AG09309 (cell line): ENCODE data around the gene CYLC2.

Source experiments
- DNase-seq: peaks from one replicate; pipeline ENCODE4 v3.0.0-alpha.2; 2010; ENCODE audit warnings: low read depth
- H3K4me3 ChIP-seq: 2 replicates; pipeline ENCODE4 v1.5.1; 2011; ENCODE audit warnings: mild to moderate bottlenecking, low read depth, low read length, moderate library complexity; ENCODE audit not compliant: control insufficient read depth
- TF ChIP-seq, protein P1 (sequence below): IDR thresholded peaks from 2 replicates; pipeline ENCODE4 v1.5.1; 2011; ENCODE audit warnings: mild to moderate bottlenecking, low read depth, low read length, inconsistent platforms; ENCODE audit not compliant: insufficient read depth, control insufficient read depth; ENCODE audit errors: missing control alignments

CYLC2 gene

DNA sequence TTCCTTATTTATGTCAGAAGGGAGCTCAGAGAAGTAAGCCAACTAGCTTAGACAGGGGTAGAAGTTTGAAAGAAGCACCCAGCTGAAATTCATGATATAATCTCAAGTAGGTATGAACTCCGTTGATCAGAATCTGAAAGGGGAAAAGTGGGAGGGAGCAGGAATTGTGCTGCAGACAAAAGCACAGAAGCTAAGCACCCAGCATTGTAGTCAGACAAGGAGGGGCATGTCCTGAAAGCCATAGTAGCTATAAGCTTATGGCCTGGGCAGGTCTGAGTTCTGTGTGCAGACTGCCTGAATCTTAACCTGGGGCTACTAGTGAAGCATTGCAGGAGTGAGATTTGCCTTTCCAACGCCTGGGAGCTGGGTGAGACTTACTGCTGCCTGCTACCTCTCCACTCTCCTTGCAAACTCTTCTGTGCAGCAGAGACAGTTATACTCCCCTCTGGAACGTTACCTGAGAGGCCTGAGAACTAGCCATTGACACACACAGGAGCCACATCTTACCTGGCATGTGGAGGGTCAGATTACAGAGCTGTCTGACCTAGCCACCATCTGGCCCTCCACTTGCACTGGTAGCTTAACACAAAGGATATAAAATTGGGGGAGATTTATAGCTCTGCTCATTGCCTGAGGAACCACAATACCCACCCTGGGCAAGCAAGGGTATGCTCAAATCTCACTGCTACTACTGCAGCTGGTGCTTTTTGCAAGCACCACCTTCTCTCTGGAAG lies 9.8 kb upstream of the CYLC2 start:
- no peak overlapping the region for H3K4me3 ChIP-seq
- TF ChIP-seq, protein P1, sequence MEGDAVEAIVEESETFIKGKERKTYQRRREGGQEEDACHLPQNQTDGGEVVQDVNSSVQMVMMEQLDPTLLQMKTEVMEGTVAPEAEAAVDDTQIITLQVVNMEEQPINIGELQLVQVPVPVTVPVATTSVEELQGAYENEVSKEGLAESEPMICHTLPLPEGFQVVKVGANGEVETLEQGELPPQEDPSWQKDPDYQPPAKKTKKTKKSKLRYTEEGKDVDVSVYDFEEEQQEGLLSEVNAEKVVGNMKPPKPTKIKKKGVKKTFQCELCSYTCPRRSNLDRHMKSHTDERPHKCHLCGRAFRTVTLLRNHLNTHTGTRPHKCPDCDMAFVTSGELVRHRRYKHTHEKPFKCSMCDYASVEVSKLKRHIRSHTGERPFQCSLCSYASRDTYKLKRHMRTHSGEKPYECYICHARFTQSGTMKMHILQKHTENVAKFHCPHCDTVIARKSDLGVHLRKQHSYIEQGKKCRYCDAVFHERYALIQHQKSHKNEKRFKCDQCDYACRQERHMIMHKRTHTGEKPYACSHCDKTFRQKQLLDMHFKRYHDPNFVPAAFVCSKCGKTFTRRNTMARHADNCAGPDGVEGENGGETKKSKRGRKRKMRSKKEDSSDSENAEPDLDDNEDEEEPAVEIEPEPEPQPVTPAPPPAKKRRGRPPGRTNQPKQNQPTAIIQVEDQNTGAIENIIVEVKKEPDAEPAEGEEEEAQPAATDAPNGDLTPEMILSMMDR = no peak
- no peak for DNase-seq

DNA sequence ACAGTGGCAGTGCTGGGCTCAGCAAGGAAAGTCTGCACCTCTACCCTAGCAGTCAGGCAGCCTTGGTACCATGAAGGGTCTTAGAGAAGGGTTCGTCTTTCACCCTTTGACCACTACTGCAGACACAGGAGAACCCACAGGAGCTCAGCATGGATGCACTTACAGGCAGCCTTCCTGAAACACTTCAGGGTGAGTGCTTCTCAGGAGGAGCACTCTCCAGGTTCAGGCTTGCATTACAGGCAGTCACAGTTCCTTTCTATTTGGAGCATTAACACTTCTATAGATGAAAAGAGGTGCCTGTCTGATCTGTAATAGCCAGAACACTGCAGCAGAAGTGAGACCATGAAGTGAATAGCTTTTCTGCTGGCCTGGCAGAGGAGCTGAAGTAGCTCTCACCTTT lies 8.7 kb upstream of the CYLC2 start:
- TF ChIP-seq, protein P1 = no peak
- DNase-seq = no peak
- no peak overlapping the region for H3K4me3 ChIP-seq

DNA sequence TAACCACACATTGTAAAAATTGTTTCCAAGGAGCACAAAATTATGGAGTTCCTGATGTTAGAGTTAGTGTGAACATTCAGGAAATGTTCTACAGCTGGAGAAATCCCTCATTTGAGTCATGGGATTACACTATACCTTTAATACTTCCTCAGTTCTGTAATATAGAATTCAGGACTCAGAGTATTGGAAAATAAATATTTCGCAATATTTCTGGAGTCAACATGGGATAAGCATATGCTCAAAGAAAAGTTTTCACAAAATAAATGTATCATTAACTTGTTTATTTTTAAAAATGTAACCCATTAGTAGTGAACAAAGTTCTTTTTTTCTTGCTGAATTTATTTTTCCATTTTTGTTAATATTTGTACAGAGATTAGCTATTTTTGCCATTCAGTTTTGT lies 8.6 kb downstream of the CYLC2 start:
- DNase-seq = no peak
- no peak overlapping the region for H3K4me3 ChIP-seq
- TF ChIP-seq, protein P1 = no peak

DNA sequence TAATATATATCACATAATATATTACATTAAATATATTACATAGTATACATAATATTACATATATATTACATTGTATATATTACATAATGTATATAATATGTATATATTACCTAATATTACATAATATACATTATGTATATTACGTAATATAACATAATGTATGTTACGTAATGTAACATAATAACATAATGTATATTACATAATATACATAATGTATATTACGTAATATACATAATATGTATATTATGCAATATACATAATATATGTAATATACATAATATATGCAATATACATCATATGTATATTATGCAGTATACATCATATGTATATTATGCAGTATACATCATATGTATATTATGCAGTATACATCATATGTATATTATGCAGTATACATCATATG lies 19.1 kb downstream of the CYLC2 start:
- no peak overlapping the region for H3K4me3 ChIP-seq
- DNase-seq = no peak
- TF ChIP-seq, protein P1 = no peak

DNA sequence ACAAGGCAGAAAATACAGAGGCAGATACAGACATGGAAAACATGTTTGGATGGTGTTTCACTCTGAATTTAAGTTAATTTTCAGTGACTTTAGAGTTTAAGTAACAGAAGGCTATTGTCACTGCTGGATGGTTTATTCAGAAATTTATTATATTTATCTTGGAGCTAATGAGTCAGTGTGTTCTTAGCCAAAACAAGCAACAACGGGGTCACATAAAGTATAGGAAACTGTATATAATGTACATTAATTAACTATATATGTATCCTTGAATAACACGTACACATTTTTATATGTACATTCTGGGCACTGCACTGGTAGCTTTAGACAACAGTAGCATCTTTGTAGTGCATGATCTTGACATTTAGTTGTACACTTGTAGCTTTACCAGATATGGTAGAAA lies 30.7 kb downstream of the CYLC2 start:
- TF ChIP-seq, protein P1 = no peak
- no peak overlapping the region for H3K4me3 ChIP-seq
- no peak for DNase-seq

DNA sequence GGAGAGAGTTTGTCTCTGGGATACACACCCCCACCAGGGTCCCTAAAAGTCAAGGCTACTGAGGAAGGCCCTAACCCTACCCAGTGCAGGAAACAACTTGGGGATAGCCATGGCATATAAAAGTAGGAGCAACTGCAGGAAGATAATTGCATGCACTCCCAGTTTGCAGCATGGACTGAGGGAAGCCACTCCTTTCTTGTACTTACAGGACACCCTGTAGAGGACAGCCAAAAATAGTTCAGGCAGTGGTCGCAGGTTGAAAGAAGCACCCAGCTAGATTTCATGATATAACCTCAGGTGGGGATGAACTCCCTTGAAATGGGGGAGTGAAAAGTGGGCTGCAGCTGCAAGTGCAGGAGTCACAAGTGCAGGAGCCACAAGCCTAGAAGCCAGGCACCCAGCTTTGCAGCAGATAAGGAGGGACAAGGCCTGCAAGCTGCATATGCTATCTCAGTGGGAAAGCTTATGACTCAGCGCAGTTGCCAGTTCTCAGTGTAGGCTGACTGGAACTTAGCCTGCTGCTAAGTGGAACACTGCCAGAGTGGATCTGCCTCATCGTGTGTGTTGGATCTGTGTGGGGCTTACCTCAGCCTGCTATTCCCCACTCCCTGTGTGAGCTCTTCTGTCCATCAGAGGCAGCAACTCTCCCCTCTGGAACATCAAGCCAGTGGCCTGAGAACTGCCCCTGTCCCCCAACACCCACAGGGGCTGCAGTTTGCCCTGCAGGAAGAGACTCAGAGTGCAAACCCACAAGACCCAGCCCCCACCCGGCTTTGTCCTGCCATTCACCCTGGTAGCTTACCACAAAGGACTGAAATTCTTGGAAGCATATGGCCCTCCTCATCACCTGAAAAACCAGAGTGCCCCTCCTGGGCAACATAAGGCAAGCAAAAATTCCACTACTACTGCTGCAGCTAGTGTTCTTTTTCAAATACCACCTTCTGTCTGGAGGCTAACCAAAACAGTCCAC lies 42.7 kb downstream of the CYLC2 start:
- H3K4me3 ChIP-seq = no peak overlapping the region
- TF ChIP-seq, protein P1 = no peak
- no peak for DNase-seq
